ENCODE results near the gene ERC1.

DNA sequence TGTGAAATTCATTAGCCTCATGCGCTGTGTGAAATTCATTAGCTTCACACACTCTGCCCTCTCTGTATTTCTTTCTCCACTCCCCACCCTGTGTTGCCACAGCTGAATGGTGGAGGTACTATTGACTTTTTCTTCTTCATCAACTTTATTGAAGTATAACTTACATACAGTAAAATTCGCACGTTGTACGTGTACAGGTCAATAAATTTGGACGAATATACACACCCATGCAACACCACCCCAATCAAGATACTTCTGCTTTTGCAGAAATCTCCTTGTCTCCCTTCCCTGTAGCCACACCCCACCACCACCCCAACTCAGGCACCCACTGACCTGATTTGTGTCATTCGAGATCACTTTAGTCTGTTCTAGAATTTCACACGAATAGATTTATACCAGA, 551.6 kb downstream of the ERC1 start:
- TF ChIP-seq POLR2AphosphoS5 (IDR thresholded peaks at IDR 0.05; ENCODE audit: low read depth, low read length) (no peak), SIN3A (IDR thresholded peaks at IDR 0.05; ENCODE audit: borderline replicate concordance, insufficient read depth, low read depth, low read length) (no peak), TCF7L2 (IDR thresholded peaks at IDR 0.05; ENCODE audit: low read depth, low read length) (no peak)
- TF ChIP-seq, protein P1, sequence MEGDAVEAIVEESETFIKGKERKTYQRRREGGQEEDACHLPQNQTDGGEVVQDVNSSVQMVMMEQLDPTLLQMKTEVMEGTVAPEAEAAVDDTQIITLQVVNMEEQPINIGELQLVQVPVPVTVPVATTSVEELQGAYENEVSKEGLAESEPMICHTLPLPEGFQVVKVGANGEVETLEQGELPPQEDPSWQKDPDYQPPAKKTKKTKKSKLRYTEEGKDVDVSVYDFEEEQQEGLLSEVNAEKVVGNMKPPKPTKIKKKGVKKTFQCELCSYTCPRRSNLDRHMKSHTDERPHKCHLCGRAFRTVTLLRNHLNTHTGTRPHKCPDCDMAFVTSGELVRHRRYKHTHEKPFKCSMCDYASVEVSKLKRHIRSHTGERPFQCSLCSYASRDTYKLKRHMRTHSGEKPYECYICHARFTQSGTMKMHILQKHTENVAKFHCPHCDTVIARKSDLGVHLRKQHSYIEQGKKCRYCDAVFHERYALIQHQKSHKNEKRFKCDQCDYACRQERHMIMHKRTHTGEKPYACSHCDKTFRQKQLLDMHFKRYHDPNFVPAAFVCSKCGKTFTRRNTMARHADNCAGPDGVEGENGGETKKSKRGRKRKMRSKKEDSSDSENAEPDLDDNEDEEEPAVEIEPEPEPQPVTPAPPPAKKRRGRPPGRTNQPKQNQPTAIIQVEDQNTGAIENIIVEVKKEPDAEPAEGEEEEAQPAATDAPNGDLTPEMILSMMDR (IDR thresholded peaks at IDR 0.05), result no peak
- TF ChIP-seq, protein P2, sequence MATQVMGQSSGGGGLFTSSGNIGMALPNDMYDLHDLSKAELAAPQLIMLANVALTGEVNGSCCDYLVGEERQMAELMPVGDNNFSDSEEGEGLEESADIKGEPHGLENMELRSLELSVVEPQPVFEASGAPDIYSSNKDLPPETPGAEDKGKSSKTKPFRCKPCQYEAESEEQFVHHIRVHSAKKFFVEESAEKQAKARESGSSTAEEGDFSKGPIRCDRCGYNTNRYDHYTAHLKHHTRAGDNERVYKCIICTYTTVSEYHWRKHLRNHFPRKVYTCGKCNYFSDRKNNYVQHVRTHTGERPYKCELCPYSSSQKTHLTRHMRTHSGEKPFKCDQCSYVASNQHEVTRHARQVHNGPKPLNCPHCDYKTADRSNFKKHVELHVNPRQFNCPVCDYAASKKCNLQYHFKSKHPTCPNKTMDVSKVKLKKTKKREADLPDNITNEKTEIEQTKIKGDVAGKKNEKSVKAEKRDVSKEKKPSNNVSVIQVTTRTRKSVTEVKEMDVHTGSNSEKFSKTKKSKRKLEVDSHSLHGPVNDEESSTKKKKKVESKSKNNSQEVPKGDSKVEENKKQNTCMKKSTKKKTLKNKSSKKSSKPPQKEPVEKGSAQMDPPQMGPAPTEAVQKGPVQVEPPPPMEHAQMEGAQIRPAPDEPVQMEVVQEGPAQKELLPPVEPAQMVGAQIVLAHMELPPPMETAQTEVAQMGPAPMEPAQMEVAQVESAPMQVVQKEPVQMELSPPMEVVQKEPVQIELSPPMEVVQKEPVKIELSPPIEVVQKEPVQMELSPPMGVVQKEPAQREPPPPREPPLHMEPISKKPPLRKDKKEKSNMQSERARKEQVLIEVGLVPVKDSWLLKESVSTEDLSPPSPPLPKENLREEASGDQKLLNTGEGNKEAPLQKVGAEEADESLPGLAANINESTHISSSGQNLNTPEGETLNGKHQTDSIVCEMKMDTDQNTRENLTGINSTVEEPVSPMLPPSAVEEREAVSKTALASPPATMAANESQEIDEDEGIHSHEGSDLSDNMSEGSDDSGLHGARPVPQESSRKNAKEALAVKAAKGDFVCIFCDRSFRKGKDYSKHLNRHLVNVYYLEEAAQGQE (IDR thresholded peaks at IDR 0.05; ENCODE audit: insufficient read depth in 1 of 2, low read depth in 2 of 2, low read length in 1 of 2), result no peak
